Fibroblast of skin of right quadriceps (primary cell): Measurements from ENCODE around the gene CMKLR1.
A peak's percentile ranks its signal among the peaks of the same experiment; 100 is the strongest.

ENCODE experiments used
- DNase-seq: peaks from one replicate; pipeline ENCODE4 v3.0.0-alpha.2; 2013

Gene CMKLR1

DNA sequence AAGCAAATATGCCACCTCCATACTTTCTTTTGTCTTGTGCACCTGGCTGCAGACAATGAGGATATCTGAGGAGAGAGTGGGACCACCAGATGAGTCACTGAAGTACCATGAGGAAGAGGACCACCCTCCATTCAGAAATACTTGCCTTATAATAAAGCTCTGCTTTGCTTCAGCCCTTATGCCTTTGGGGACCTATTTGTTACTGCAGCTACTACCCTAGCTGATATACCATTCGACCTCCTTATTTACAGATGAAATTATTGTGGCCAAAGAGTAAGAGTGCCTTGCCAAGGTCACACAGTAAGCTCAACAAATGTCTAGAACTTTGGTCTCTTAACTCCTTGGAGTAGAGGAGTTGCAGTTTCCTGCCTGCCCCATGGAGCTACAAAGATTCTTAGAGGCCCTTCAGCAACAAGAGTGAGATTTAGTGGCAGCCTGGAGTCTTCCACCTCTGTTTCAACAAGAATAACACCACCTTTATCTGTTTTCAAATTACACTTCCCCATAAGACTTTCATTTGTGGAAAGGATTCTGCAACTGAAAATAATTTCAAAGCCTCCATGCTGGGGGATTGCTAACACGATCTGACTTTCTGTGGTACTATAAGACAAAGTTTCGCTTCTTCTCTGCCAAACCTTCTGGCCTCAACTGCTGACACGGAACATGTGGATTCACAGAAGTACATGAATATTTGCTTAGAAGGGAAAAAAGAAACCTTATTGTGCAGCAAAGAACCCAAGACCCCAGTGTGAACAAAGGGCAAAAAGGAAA is 3.6 kb downstream of the CMKLR1 start:
- no peak for DNase-seq

DNA sequence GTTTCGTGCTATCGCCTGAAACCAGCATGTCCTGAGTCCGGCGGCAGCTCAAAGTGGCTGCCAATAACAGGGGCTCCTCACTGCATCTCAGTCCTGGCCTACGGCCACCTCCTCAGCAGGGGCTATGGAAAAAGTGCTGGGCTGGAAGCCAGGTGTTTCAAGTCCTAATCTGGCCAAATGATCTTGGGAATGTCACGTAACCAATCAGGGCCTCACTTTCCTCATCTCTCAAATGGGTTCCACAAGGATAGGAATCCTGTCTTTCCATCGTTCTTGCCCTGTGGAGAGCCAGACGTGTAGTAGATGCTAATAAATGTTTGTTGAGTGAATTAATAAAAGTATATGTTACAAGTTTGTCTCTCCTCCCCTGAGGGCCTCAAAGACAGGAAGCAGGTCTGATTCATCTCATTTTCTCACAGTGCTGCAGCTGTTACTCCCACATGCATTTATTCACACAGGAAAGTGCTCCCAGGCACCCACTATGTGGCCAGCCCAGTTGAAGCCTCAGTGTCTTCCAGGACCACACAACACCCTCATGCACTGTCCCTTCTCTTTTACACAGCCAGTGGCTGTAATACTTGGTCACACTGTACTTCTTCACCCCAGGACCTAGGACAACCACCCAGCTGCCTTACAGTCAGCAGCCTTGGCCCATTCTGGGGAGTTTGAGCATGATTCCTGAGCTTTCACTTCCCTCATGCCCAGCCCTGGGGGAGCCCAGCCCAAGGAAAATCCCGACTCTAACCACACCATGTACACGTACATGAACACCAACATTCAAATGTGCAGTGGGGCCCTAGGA is 5.0 kb downstream of the CMKLR1 start:
- DNase-seq = peak; percentile 20

DNA sequence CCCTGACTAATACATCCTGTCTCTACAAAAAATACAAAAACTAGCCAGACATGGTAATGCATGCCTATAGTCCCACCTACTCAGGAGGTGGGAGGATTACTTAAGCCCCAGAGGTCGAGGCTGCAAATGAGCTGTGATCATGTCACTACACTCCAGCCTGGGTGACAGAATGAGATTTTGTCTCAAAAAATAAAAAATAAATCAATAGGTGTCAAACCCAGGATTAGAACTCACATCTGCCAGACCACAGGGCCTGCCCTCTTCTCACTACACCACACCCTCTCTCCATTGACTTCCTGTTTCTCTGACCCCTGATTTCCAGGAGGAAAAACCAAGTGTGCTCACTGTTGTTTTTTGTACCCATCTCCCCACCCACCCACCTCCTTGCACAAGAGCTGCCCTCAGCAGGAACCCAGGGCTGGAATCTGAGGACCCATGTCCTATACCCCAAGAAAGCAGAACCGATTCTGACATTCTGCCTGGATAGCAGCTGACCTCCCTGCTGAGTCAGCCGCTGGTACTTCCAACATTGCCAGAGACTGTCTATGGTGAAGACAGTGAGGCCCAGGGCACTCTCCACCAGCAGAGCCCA is 6.2 kb downstream of the CMKLR1 start:
- no peak for DNase-seq

DNA sequence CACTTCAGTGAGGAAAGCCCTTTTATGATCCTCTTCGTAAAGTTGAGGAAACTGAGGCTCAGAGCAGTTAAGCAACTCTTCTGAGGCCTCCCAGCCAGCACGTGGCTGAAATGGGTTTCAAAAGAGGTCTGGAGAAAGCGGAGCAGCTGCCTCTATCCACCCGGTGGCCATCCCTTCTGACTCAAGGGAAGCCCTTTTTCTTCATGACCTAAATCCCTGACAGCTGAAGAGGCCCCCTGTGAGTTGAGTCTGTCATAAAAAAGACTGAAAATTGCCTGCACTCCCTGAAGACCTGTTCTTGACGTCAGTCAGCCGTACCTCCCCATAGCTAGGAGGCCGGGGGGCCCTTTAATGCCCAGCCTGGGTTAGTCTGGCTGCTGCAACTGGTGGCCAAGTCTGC is 10.7 kb downstream of the CMKLR1 start:
- DNase-seq = no peak

DNA sequence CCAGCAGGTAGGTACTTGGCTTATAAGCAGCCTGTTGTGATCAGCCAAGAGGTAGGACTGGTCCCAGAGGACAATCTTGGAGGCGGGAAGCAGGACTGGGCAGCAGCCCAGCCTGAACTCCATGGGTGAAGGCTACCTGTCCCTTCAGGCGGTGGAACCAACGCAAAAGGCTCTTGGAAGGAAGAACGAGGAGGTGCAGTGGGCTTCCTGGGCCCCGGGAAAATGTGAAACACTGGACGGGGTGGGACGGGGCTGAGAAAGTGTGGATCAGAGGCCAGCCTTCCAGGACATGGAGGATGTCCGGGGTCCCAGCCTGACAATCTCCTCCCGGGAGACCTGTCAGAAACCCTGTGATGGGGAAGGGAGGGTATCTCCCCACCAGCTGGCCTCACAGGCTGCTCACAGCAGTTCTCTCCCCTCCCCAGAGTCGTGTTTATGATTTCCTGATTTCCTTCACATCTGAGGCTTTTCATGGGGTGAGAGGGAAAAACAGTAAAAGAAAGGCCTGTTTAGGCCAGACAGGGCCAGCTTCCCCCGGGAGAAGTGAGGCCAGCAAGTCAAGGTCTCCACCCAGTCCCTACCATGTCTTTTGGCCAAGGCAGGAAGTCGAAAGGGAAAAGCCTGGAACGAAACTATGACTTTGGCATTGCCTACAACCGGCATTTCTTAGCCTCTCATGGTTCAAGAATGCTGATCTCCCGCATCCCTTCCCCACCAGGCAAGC is 11.3 kb downstream of the CMKLR1 start:
- no peak for DNase-seq

DNA sequence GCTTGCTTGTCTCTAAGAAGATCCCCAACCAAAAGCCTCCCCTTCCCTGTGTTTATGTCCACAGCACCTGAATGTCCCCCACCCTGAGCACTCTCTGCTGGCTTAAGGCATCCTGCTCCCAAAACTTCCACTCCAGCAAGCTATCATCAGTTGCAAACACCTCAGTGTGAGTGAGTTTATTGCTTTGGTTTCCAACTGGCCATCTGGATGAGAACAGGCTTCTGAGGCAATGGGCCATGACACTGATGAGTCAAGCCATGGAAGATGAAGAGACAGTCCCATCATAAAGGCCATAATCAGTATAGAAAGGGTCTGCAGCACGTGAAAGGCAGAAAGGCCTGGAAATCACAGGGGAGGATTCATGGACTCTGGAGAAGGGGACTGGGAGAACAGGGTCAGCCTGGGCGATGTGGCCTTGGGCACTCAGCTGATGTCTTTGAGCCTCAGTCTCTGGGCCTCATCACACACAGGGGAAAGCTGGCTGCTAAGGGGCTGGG is 12.8 kb downstream of the CMKLR1 start:
- no peak for DNase-seq

DNA sequence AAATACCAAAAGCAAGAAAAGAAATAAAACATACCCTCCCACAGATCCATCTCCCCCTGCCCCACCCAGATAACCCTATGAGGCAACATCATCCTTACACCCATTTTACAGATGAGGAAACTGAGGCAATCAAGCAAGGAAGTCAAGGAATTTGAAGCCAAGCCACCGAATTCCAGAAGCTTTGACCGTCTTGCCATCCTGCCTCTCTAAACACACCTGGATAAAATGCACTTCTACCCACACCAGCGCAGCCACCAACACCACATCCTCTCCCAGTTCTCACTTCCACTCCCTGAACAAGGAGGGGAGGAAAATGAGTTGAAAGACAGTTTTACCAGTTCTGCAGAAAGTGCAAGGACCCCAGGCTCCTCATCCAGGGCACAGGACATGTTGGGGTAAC is 13.6 kb downstream of the CMKLR1 start:
- no peak for DNase-seq

DNA sequence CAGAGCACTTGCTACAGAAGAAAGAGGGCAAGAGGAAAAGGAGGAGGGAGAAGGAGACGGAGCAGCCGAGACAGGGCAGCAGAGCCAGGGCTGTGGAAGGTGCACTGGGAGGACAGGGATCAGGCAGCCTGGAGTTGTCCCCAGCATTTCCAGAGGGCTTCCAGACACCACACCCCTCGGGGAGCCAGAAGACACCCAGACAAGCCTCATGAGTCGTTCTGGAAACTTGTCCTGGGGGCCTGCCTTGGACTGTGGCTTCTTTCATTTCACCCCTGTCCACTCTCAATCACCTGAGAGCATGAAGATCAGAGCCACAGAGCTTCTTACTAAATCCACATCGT is 14.1 kb downstream of the CMKLR1 start:
- DNase-seq = no peak

DNA sequence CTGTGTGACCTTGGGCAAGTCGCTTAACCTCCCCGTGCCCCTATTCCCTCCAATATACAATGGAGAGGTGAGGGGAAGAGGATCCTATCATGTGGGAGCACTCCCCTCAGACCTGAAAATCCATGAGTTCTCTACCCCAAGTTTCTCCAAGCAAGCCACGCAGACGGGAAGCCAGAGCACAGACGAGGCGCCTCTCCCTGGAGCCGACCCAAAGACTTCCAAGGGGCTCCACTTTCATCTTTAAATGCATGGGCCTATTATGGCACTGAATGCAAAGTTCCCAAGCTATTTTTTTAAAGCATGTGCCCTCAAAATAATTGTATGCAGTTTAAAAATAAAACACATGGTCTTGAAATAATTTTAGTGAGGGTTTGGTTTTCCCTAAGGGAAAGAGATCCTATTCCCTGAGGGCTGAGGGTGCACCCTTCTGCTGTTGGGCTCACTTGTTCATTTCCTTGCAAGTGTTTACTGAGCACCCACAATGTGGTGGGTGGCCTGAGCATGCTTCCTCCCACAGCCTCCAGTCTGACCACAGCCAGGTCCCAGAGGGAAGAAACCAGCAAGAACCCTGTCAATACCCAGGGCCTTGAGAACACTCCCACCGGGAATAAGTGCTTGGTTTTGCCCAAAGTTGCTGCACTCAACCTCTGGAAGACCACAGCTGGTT is 14.6 kb downstream of the CMKLR1 start:
- DNase-seq = no peak

DNA sequence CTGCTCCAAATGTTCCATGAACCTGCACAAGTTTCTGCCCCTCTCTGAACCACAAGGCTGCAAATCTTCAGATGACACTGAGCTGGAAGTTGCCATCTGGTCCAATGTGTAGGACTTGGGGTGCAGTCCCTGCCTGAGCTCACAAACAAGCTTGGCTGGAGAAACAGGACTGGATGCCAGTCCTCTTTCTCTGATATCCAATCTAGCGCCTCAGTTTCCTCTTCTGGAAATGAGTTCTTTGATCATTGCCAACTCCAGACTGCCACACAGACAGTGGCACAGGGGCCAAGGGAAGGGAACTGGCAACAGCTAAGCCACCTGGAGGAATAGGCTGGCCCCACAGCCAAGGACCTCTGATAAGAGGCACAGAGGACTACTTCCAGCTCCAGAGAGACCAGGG is 15.5 kb downstream of the CMKLR1 start:
- no peak for DNase-seq

DNA sequence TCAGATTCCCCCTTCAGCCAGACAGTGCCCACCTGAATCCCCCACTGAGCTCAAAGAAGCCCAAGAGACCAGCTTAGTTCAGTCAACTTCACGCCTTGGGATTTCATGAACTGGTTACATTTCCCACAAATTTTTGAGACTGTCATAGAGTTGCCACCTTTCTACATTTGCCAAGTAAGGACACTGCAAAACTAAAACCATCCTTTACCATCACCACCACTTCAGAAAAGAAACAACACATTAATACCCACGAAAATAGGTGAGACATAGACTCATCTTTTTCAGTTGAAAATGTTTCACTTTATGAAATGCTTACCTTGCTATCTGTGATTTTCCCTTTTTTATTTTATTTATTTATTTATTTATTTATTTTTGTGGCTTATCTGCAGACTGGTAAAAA is 16.1 kb downstream of the CMKLR1 start:
- DNase-seq = no peak

DNA sequence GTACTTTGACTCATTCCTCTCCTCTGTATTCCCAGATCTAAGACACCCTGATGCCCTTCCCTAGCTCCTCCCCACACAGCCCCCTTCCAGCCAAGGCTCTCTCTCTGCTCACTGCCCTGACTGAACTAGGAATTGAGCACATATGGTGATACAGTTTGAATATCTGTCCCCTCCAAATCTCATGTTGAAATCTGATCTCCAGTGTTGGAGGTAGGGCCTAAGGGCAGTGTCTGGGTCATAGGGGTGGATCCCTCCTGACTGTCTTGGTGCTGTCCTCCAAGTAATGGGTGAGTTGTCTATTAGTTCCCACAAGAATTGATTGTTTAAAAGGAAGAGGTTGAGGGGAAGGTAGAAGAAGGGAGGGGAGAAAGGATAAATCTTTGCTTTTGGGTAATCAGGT is 17.4 kb downstream of the CMKLR1 start:
- DNase-seq = no peak

DNA sequence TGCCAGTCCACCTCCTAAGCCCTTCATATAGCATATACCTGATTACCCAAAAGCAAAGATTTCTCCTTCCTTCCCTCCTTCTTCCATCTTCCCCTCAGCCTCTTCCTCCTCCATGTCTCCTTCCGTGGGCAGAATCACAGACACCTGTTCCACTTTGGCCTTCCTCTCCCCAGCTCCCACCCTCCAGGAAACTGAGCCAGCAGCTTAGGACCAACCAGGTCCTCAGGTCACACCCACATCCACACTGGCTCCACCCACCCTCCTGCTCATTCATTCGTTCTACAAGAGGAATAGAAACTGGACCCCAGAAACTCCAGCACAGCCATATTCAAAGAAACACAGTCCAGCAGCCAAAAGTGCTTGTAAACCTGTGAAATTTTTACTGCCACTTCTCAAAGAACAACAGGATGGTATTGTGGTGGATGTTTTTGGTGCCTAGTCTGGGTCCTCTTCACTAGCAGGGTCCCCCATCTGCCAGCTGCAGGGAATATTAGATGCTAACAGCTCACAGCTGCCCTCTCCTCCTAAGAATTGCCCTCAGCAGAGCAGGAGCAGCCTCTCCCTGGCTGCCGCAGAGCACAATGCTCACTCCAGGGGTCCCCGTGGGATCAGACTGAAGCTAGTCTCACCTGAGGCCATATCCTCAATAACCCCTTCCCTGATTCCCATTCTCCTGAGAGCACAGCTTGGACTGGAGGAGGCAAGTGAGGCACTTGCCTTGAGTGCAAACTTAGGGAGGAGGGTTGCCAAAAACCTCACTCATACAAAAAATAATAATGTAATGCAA is 18.4 kb downstream of the CMKLR1 start:
- no peak for DNase-seq

DNA sequence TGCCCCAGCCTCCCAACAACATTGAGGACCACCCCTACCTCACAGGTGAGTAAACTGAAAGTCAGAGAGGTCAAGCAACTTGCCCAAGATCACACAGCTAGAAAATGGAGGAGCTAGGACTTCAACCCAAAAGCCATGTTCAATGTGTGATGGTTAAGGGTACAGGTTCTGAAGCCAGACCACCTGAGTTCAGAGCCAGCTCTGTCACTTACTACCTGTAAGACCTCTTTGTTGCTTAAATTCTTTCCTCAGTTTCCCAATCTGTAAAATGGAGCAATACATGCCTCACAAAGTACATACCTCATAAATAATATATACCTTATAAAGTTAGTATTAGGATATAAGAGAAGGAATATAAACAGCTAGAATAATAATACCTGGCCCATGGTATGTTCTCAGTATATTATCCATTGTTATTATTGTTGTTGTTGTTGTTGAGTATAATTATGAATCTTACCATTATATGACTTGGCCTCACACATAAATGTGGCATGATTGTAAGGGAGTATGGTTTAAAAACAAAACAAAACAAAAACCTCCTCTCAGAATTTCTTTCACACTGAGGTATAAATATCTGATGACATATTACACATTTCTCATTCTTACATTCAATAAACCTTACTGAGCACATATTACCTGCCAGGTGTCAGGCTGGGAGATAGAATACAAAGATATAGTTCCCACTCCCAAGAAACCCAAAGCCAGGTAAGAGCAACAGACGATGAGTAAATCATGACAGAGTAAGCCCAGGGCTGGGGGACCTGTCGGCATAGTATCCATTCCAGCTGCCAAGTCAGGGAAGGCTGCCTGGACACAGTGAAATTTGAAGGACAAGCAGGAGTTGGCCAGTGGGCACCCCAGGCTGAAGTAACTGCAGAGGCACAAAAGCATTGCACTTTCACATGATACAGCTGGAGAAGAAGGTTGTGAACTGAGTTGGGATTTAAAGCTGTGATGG is 19.6 kb downstream of the CMKLR1 start:
- no peak for DNase-seq

DNA sequence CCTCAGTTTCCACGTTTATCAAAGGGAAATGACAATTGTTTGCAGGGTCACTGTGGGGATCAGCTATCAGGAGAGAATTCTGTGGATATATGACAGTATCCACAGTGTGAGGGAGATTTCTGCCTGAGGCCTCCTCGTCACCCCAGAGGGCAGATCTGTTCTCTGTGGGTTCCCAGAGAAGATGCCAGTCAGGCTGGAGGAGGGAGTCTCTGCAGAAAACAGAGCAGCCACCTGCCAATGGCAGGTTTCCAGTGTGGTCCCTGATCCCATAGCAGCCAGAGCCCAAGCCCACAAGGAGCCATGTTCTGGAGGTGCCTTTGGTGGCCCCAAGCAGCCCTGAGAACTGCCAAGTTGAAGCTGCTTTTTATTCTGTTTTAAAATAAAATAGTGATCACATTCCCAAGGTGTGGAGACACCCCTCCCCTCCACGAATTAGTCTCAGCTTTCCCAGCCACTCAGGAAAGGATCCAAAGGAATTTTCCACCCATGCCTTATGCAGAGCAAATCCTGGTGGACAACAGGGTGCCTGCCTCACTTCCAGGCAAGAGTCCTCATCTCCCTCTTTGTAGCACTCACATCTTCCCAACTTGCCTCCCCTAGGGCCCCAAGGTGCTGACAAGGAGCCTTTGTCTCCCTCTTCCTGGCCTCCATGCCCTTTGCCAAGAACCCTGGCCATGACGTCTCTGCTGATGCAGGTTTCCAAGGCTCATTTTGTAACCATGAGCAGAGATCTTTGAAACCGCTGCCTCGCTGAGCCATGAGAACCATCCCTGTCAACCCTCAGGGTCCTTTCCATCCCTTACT is 20.4 kb downstream of the CMKLR1 start:
- DNase-seq = no peak

DNA sequence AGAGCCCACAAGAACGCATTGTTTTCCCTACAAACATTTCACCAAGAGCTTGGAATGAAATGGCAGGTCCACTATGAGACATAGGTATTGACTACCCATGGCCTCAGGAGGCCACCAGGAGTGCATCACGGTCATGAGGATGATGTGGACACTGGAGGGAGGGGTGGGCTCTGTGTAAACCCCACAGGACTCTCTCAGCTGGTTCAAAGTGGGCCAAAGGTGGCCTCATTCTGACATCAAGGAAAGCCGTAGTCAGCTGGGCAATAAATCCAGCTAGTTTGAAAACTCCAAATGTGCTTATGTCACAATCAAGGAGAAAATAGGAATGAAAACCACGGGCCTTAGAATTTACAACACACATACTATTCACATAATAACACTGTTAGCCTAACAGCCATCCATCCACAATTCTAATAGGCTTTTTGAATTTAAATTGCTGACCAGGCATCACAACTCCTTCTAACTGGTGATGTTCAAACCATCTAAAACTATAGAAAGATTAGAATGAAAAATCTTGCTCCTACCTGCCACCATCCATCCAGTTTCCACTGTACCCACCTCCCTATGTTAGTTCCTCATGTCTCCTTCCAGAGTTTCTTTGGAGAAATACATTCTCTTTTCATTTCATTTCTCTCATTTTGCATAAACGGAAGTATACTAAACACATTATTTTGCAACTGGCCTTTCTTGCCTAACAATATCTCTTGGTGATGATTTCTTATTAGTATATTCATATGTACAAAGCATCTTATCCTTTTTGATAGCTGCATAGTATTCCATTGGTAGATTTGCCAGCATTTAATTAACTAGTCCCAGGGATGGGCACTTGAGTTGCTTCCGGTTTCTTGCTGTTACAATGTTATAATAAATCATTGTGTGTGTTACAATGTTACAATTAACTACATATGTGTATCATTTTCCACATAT is 21.5 kb downstream of the CMKLR1 start:
- DNase-seq = no peak

DNA sequence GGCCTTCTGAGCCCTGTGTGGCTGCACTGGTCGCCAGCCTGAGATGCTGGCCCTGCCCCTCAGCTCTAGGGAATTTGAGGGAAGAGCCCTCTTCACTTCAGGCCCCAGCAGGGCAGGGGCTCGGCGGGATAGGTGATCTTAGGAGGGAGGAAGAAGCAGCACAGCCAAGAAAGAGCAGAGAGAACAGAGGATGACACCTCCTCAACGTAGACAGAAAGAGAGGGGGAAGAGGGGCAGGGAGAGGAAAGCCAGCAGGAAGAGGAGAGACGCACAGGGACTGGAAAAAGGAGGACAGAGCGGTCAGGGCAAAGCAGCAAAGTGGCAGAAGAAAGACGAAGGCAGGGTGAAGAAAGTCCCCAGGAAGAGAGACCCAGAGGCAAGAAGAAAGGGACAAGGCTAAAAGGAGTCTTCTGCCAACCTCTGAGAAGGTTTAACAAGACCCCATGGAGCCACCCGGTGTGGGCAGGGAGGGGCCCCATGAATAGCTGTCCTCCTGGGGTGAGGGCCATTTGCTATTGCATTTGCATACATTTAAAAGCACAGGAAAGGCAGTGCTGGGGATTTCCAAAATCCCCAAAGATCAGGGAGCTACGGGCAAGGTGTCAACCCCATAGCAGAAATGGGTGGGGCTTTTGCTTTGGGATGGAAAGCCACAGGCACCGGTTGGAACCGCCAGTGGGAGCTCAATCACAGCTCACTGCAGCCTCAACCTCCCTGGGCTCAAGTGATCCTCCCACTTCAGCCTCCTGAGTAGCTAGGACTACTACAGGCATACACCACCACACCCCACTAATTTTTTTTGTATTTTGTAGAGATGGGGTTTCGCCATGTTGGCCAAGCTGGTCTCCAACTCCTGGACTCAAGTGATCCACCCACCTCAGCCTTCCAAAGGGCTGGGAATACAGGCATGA is 22.7 kb downstream of the CMKLR1 start:
- DNase-seq = no peak
